Omental fat pad (tissue), 4 donors: ENCODE data around the gene MYO16. TPM values are rescaled to one million over a fixed set of nuclear protein-coding genes. Genes with fewer than 3 reads are reported as not detected.

ENCODE experiments used
- ATAC-seq: fragments of 150-250 bp; one replicate; pipeline ENCODE4 v1.9.1; 2016; ENCODE audit warnings: mild to moderate bottlenecking, moderate library complexity; ENCODE audit not compliant: low FRiP score
- DNase-seq: peaks from one replicate; pipeline ENCODE4 v3.0.0-alpha.2; 2019; ENCODE audit warnings: low spot score
- CTCF ChIP-seq, 3 donors: fragments of 450-650 bp; IDR thresholded peaks; one replicate each; pipeline ENCODE4 v1.5.1; 2016 to 2017; ENCODE audit warnings: antibody characterized with exemption in 3 of 3, mild to moderate bottlenecking in 3 of 3, moderate library complexity in 2 of 3
- total RNA-seq, 4 donors: library from RNA; depleted of rRNA; stranded (reverse); fragments of >200 nt; gene quantifications; one replicate each; pipeline ENCODE4 v1.1.0, GENCODE V29; 2016

The MYO16 gene
- total RNA-seq, 4 donors from 2014 or later, result 0.48 to 1.9 (median 0.93) TPM; not detected in 1

DNA sequence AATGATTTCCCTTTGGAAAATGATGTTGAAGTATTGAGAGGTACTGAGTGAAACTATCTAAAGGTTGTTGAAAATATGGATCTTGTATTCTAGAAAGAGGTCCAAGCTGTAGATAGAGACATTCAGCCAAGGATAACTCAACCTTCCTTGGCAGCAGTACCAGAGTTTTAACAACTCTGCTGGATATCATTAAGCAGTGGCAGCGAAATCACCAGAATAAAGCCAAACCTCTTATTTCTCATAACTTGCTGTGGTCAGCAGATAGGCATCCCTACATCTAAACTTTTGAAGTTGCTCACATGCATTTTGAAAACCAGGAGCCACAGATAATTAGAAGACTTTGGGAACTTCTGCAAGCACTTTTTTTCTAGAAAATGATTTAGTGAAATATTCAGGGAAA, 597.2 kb downstream of the MYO16 start:
- DNase-seq (no peak), ATAC-seq (no peak)
- no peak for TF ChIP-seq CTCF (IDR thresholded peaks at IDR 0.05)

GRCh38 chr13:109227344-109227940, 598.0 kb downstream of the MYO16 start:
- no peak for ATAC-seq
- TF ChIP-seq CTCF (IDR thresholded peaks at IDR 0.05), result no peak
- no peak for DNase-seq

DNA sequence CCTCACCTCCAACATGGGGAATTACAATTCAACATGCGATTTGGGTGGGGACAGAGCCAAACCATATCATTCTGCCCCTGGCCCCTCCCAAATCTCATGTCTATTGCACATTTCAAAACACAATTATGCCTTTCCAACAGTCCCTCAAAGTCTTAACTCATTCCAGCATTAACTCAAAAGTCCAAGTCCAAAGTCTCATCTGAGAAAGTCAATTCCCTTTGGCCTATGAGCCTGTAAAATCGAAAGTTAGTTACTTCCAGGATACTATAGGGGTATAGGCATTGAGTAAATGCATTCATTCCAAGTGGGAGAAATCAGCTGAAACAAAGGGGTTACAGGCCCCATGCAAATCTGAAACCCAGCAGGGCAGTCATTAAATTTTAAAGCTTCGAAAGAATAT, 598.8 kb downstream of the MYO16 start:
- ATAC-seq, result no peak
- no peak for DNase-seq
- TF ChIP-seq CTCF (IDR thresholded peaks at IDR 0.05), result no peak

- DNase-seq, result no peak
- TF ChIP-seq CTCF (IDR thresholded peaks at IDR 0.05), result no peak
- ATAC-seq, result no peak
Observed at GRCh38 chr13:109231888-109232287, 602.5 kb downstream of the MYO16 start.

DNA sequence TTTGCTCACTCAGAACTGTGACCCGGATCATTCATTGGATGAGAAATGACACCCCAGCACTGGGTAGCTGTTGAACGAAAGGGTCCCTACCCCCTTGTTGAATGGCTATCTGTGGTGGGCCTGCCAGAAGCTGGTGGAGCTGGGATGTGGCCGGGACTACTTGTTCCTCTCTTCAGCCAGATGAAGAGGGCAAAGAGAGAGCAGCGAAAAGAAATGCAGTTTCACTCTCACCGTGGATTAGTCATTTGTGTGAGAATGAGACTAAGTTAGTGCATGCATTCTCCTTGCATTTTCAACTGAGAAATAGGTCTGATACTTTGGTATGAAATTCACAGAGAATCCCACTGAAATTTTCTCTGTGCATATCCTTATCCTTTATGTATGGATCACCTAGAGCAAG, 603.9 kb downstream of the MYO16 start:
- DNase-seq, result no peak
- ATAC-seq, result no peak
- TF ChIP-seq CTCF (IDR thresholded peaks at IDR 0.05), result no peak

DNA sequence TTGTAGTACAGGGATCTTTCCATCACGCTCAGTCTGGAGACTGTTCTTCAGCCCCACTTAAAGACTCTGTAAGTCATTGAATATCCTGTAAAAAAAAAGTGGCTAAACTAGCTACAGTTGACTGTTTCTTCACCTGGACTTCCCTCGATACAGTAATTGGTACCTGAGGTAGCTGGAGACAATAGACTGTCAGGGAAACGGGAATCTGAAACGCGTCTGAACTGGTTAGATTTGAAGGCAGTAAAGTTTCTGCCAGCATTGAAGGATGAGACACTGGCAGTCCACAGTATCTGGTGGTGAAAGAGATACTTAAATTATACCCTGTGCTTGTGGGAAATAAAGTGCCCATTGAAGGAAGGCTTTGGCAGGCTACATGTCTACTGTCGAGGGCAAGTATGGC, 606.5 kb downstream of the MYO16 start:
- TF ChIP-seq CTCF (IDR thresholded peaks at IDR 0.05), result no peak

DNA sequence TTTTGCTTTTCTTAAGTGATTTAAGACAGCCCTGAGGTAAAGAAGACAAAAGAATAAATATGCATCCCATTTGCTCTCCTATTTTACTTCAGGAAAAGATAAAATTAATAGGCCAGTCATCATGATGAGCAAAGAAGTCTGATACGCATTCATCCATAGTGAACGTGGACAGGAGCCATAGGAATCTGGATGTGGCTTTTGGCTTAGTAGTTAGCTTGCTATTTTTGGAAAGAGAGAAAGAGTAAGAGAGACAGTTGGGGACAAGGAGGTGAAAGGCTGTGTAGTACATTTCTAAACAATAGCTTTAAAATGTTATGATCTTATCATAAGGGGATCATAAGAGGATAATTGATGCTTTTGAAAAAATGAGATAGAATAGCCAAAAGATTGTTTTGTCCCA, 611.7 kb downstream of the MYO16 start:
- DNase-seq, result no peak
- ATAC-seq, result no peak
- TF ChIP-seq CTCF (IDR thresholded peaks at IDR 0.05), result no peak

More for the DNA sequence above, 606.5 kb downstream of the MYO16 start:
- DNase-seq (no peak), ATAC-seq (no peak)
